Breast epithelium (tissue), 3 donors: Measurements from ENCODE around the gene MEF2C.

Experiments
- CTCF ChIP-seq, 3 donors: fragments of 450-650 bp; IDR thresholded peaks; one replicate each; pipeline ENCODE4 v1.5.1; 2016 to 2017; ENCODE audit warnings: antibody characterized with exemption in 3 of 3, mild to moderate bottlenecking in 3 of 3, moderate library complexity in 3 of 3
- POLR2A ChIP-seq: fragments of 450-650 bp; IDR thresholded peaks from one replicate; pipeline ENCODE4 v1.6.1; 2016; ENCODE audit warnings: antibody characterized with exemption, mild to moderate bottlenecking, moderate library complexity
- POLR2AphosphoS5 ChIP-seq, 3 donors: sonication (generic); formaldehyde crosslinking; IDR thresholded peaks; one replicate each; pipeline ENCODE4 v1.6.1; 2017; ENCODE audit warnings: antibody characterized with exemption in 3 of 3

- TF ChIP-seq POLR2A (no peak), CTCF (IDR thresholded peaks at IDR 0.05) (no peak), POLR2AphosphoS5 (IDR thresholded peaks at IDR 0.05) (no peak)
Measured at GRCh38 chr5:88691945-88692868, 190.8 kb downstream of the MEF2C start.
